Trophoblast cell (in vitro differentiated cells and primary cell): ENCODE measurements around the gene TRAF4.

Source experiments
- DNase-seq, 2 donors: peaks; one replicate each; pipeline ENCODE4 v3.0.0-alpha.2; 2016
- H2AFZ ChIP-seq: 2 replicates; pipeline ENCODE4 v1.6.1; 2013; ENCODE audit warnings: low read length, moderate library complexity, mild to moderate bottlenecking; ENCODE audit not compliant: insufficient read depth, poor library complexity
- H2AK5ac ChIP-seq: 2 replicates; pipeline ENCODE4 v1.6.1; 2013; ENCODE audit warnings: mild to moderate bottlenecking, low read length
- H2BK120ac ChIP-seq: 2 replicates; pipeline ENCODE4 v1.6.1; 2013; ENCODE audit warnings: low read length, mild to moderate bottlenecking, moderate library complexity; ENCODE audit not compliant: insufficient read depth, poor library complexity
- H2BK12ac ChIP-seq: 2 replicates; pipeline ENCODE4 v1.6.1; 2013; ENCODE audit warnings: mild to moderate bottlenecking, low read length, moderate library complexity
- H2BK5ac ChIP-seq: 2 replicates; pipeline ENCODE4 v1.6.1; 2013; ENCODE audit warnings: low read length, low read depth, moderate library complexity, mild to moderate bottlenecking; ENCODE audit not compliant: poor library complexity
- H3K14ac ChIP-seq: 2 replicates; pipeline ENCODE4 v1.6.1; 2013; ENCODE audit warnings: mild to moderate bottlenecking, low read length
- H3K18ac ChIP-seq: 2 replicates; pipeline ENCODE4 v1.6.1; 2013; ENCODE audit warnings: mild to moderate bottlenecking, low read length
- H3K23ac ChIP-seq: 2 replicates; pipeline ENCODE4 v1.6.1; 2013; ENCODE audit warnings: low read length
- H3K27ac ChIP-seq: 2 replicates; pipeline ENCODE4 v1.5.1; 2013; ENCODE audit warnings: low read depth, mild to moderate bottlenecking, inconsistent platforms, low read length, moderate library complexity
- H3K27me3 ChIP-seq: 2 replicates; pipeline ENCODE4 v1.6.1; 2013; ENCODE audit warnings: inconsistent platforms, mild to moderate bottlenecking, low read length, moderate library complexity; ENCODE audit not compliant: insufficient read depth
- H3K36me3 ChIP-seq, 2 experiments: 1 replicate in 1 of 2; 2 replicates in 1 of 2; pipeline ENCODE4 v1.6.1; 2013; ENCODE audit warnings: low read length in 2 of 2, mild to moderate bottlenecking in 2 of 2, moderate library complexity in 1 of 2; ENCODE audit not compliant: insufficient read depth in 2 of 2, control insufficient read depth in 1 of 2
- H3K4ac ChIP-seq: 2 replicates; pipeline ENCODE4 v1.6.1; 2013; ENCODE audit warnings: low read depth, mild to moderate bottlenecking, low read length, moderate library complexity
- H3K4me1 ChIP-seq, 2 experiments: 1 replicate in 1 of 2; 2 replicates in 1 of 2; pipeline ENCODE4 v1.6.1; 2013; ENCODE audit warnings: low read length in 2 of 2, mild to moderate bottlenecking in 2 of 2, moderate library complexity in 1 of 2; ENCODE audit not compliant: insufficient read depth in 2 of 2, control insufficient read depth in 1 of 2
- H3K4me2 ChIP-seq: 2 replicates; pipeline ENCODE4 v1.6.1; 2013; ENCODE audit warnings: inconsistent platforms, mild to moderate bottlenecking, low read length, moderate library complexity
- H3K4me3 ChIP-seq: 2 replicates; pipeline ENCODE4 v1.5.1; 2013; ENCODE audit warnings: mild to moderate bottlenecking, low read depth, low read length, inconsistent platforms
- H3K79me1 ChIP-seq: one replicate; pipeline ENCODE4 v1.6.1; 2013; ENCODE audit warnings: low read length
- H3K79me2 ChIP-seq: 2 replicates; pipeline ENCODE4 v1.6.1; 2013; ENCODE audit warnings: low read length, mild to moderate bottlenecking; ENCODE audit not compliant: control insufficient read depth, insufficient read depth, poor library complexity
- H3K9ac ChIP-seq: 2 replicates; pipeline ENCODE4 v1.6.1; 2013; ENCODE audit warnings: mild to moderate bottlenecking, low read length
- H3K9me3 ChIP-seq: 2 replicates; pipeline ENCODE4 v1.6.1; 2013; ENCODE audit warnings: low read depth, mild to moderate bottlenecking, control low read depth, inconsistent platforms, low read length; ENCODE audit not compliant: insufficient read depth
- H4K12ac ChIP-seq: 2 replicates; pipeline ENCODE4 v1.6.1; 2013; ENCODE audit warnings: low read depth, mild to moderate bottlenecking, low read length, moderate library complexity
- H4K8ac ChIP-seq: 2 replicates; pipeline ENCODE4 v1.6.1; 2013; ENCODE audit warnings: low read depth, mild to moderate bottlenecking, low read length, moderate library complexity
- H4K91ac ChIP-seq: one replicate; pipeline ENCODE4 v1.6.1; 2013; ENCODE audit warnings: low read depth, mild to moderate bottlenecking, low read length, moderate library complexity
- WGBS: extraction: QIAGEN DNeasy Blood & Tissue Kit; methylation state at CpG from one replicate; pipeline ENCODE4 v1.1.7; 2013; ENCODE audit warnings: missing lambda C conversion rate; ENCODE audit not compliant: insufficient read length, insufficient coverage; ENCODE audit errors: extremely low coverage; 5-methylcytosine and 5-hydroxymethylcytosine counted together

The TRAF4 gene

DNA sequence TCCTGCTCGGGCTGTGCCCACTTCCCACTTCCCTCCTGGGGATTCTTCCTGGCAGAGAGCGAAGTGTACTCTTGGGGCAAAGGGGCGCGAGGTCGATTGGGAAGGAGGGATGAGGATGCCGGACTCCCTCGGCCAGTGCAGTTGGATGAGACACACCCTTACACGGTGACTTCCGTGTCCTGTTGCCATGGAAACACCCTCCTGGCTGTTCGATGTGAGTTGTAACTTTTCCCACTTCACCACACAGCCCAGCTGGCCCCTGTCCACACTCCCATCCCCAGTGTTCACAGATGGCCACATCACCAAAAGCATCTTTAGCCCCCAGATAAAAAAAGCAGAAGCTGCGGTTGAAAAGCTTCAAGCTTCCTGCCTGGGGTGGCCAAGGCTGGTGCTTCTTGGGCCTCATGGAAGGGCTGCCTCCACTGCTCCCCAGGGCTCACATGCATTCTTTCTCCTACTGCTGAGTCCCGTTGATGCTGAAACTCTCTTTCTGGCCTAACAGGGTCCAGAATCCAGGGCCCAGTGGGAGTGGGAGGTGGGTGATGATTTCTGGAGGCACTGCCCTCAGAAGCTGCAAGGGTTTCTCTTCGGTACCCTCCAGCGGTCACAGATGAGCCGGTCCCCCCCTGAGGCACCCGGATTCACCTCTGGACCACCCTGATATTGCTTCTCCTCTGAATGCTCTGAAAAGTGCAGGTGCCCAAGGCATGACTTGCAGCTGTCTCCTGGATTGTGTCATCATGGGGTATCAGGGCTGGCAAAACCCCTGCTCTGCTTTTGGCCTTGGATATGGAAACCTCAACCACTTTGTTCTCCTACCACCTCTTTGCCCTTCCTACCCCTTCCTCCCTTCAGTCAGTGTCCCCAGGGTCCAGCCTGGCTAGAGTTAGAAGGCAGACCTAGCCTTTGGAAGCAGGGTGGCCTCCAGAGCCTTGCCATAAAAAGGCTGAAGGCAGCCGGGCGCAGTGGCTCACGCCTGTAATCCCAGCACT is 2.2 kb upstream of the TRAF4 start:
- Histone ChIP-seq H3K18ac (peak overlapping the region; percentile 39), H3K23ac (peak overlapping the region; percentile 76), H3K4me3 (no peak overlapping the region), H3K9ac (no peak overlapping the region), H3K14ac (peak overlapping the region; percentile 82), H2BK120ac (peak overlapping the region; percentile 34), H3K27ac (peak overlapping the region; percentile 100), H3K36me3 (peaks cover 13 to 18% of the 10 kb centered on the region in 2 experiments), H4K91ac (peak overlapping the region; percentile 93), H4K8ac (peak overlapping the region; percentile 33), H3K79me1 (peaks cover 41% of the 10 kb centered on the region), H2AFZ (no peak overlapping the region), H3K4ac (no peak overlapping the region), H3K9me3 (peaks cover 11% of the 10 kb centered on the region), H2BK12ac (peak overlapping the region; percentile 74), H2BK5ac (no peak overlapping the region), H3K4me2 (no peak overlapping the region), H3K27me3 (no peaks in the 10 kb centered on the region), H3K79me2 (peaks cover 27% of the 10 kb centered on the region), H4K12ac (no peak overlapping the region), H2AK5ac (peak overlapping the region; percentile 92), H3K4me1 (peaks cover 24 to 37% of the 10 kb centered on the region in 2 experiments)
- no peak for DNase-seq
- no CpG with 5 or more reads among the region's 19 CpGs for WGBS

DNA sequence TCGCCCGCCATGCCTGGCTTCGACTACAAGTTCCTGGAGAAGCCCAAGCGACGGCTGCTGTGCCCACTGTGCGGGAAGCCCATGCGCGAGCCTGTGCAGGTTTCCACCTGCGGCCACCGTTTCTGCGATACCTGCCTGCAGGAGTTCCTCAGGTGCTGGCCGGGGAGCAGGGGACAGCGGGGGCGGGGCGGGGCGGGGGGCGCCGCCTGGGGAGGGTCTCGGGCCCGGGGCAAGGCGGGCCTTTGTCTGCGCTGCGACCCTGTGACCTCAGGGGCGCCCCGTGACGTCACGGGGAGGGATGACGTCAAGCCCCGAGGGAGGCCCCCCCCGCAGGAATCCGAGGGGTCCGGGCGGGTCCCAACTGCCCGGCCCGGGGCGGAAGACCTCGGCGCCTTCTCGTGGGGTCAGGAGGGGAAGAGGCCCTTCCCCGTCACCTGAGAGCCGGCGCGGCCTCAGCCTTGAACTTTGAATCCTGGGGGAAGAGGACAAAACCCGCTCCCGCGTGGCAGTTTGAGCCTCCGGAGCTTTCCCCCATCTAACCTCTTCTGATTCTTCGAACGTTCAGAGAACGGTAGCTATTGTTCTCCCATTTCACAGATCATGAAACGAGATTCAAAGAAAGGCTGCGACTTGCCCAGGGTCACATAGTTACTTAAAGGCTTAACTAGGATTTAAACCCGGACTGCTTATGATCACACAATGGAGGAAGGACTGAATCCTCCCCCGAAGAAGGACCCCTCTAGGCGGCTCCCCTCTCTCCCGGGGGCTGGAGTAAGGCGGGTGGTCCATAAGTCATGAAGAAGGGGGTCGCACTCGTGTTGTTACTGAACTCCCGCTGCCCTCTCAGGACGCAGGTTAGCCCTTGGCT is 527 bp downstream of the TRAF4 start:
- peak overlapping the region; percentile 98 for H2BK120ac ChIP-seq
- peak overlapping the region; percentile 66 for H3K4me2 ChIP-seq
- H3K79me2 ChIP-seq = peaks cover 35% of the 10 kb centered on the region
- peak overlapping the region; percentile 97 for H3K18ac ChIP-seq
- H4K12ac ChIP-seq = peak overlapping the region; percentile 97
- H2BK5ac ChIP-seq = peak overlapping the region; percentile 99
- peaks cover 37 to 44% of the 10 kb centered on the region in 2 experiments for H3K36me3 ChIP-seq
- peak overlapping the region; percentile 76 for H3K23ac ChIP-seq
- H2AK5ac ChIP-seq = peak overlapping the region; percentile 98
- no peaks in the 10 kb centered on the region for H3K27me3 ChIP-seq
- peaks cover 51% of the 10 kb centered on the region for H3K79me1 ChIP-seq
- peak overlapping the region; percentile 98 for H3K9ac ChIP-seq
- H3K9me3 ChIP-seq = peaks cover 5% of the 10 kb centered on the region
- peak overlapping the region; percentile 99 for H4K91ac ChIP-seq
- H3K4me1 ChIP-seq = peaks cover 32 to 41% of the 10 kb centered on the region in 2 experiments
- peak; percentile 38 to 75 for DNase-seq
- peak overlapping the region; percentile 100 for H3K27ac ChIP-seq
- peak overlapping the region; percentile 96 for H3K4me3 ChIP-seq
- no CpG with 5 or more reads among the region's 61 CpGs for WGBS
- peak overlapping the region; percentile 92 for H4K8ac ChIP-seq
- H2AFZ ChIP-seq = peak overlapping the region; percentile 92
- H3K14ac ChIP-seq = peak overlapping the region; percentile 99
- peak overlapping the region; percentile 47 for H2BK12ac ChIP-seq
- H3K4ac ChIP-seq = peak overlapping the region; percentile 99

DNA sequence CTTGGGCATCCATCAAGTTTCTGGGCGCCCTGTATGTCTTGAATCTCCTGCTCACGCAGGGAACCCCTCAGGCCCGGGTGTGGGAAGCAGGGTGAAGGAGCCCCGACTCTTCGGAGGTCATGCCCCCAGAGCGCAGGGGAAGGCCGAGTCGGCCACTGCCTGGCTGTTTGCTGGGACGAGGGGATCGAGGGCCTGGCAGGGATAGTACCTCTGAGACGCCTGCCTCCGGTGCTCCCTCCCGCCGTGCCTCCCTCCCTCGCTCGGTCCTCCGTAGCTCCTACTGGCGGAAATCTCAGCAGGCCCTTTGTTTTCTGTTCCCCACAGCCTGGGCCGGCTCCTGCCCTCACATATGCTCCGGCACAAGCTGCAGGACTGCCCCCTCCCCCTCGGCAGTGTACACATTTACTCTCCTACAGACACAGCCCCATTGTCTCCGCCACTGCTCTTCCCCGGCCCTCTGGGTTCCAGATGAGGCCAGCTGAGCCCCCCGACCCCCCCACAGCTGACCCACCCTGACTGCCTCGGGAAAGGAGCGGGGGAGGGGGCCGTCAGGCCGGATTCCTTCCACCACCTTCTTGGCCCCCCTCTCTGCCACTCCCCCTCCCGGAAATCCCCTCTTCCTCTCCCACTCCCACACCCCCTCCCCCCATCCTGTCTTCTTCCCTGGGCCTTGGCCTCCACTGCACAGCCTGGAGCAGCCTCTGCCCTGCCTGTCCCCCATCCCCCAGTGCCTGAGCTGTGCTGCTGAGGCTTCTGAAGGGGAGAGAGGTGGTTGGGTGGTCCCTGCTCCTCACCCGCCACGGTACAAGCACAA is 1.4 kb downstream of the TRAF4 start:
- WGBS = no CpG with 5 or more reads among the region's 31 CpGs
- Histone ChIP-seq H3K79me1 (peaks cover 51% of the 10 kb centered on the region), H3K27ac (peak overlapping the region; percentile 100), H3K4ac (peak overlapping the region; percentile 99), H3K9ac (peak overlapping the region; percentile 98), H3K23ac (peak overlapping the region; percentile 76), H2BK120ac (peak overlapping the region; percentile 98), H2AFZ (peak overlapping the region; percentile 71), H4K8ac (peak overlapping the region; percentile 92), H3K14ac (peak overlapping the region; percentile 98), H4K12ac (peak overlapping the region; percentile 79), H3K18ac (peak overlapping the region; percentile 97), H2AK5ac (peak overlapping the region; percentile 98), H3K27me3 (no peaks in the 10 kb centered on the region), H2BK5ac (peak overlapping the region; percentile 96), H3K4me3 (peak overlapping the region; percentile 96), H2BK12ac (peak overlapping the region; percentile 83), H3K9me3 (peaks cover 5% of the 10 kb centered on the region), H3K36me3 (peaks cover 43 to 51% of the 10 kb centered on the region in 2 experiments), H3K4me2 (peak overlapping the region; percentile 66), H3K79me2 (peaks cover 35% of the 10 kb centered on the region), H3K4me1 (peaks cover 32 to 41% of the 10 kb centered on the region in 2 experiments), H4K91ac (peak overlapping the region; percentile 99)
- peak; percentile 48 to 54 for DNase-seq
